Measurements from ENCODE around the gene NT5C2.
"Not testable (repeated sequence)": the region's sequence is repeated elsewhere in the genome, so short reads cannot be mapped to it uniquely, and the experiment has no call there.

Gene NT5C2

GRCh38 chr10:103193107-103193819, at the start of gene NT5C2:
NT5C2 (minus strand) TSS chr10:103193272; CDS start chr10:103174958, 18,314 bp downstream.
- DNase-seq: peak; percentile 71

GRCh38 chr10:103241262-103242011, 48.4 kb upstream of the NT5C2 start:
- no peak for DNase-seq

- no peak for DNase-seq
Observed at GRCh38 chr10:103238506-103239252, 45.6 kb upstream of the NT5C2 start.

GRCh38 chr10:103235775-103236174, 42.7 kb upstream of the NT5C2 start:
- no peak for DNase-seq

- DNase-seq: no peak
Observed at GRCh38 chr10:103232772-103233488, 39.9 kb upstream of the NT5C2 start.

GRCh38 chr10:103232131-103232673, 39.1 kb upstream of the NT5C2 start:
- no peak for DNase-seq

GRCh38 chr10:103231047-103231551, 38.0 kb upstream of the NT5C2 start:
- DNase-seq: no peak

GRCh38 chr10:103227416-103227815, 34.3 kb upstream of the NT5C2 start:
- DNase-seq: no peak

- no peak for DNase-seq
Observed at GRCh38 chr10:103225939-103226338, 32.9 kb upstream of the NT5C2 start.

- DNase-seq: not testable (repeated sequence)
Observed at GRCh38 chr10:103224721-103225120, 31.6 kb upstream of the NT5C2 start.

GRCh38 chr10:103224133-103224532, 31.1 kb upstream of the NT5C2 start:
- DNase-seq: no peak

- DNase-seq: not testable (repeated sequence)
Observed at GRCh38 chr10:103216362-103216761, 23.3 kb upstream of the NT5C2 start.

GRCh38 chr10:103215601-103216000, 22.5 kb upstream of the NT5C2 start:
- DNase-seq: no peak

GRCh38 chr10:103210262-103210661, 17.2 kb upstream of the NT5C2 start:
- DNase-seq: not testable (repeated sequence)

- DNase-seq: not testable (repeated sequence)
Observed at GRCh38 chr10:103207643-103208042, 14.6 kb upstream of the NT5C2 start.

GRCh38 chr10:103207141-103207540, 14.1 kb upstream of the NT5C2 start:
- no peak for DNase-seq

- DNase-seq: not testable (repeated sequence)
Observed at GRCh38 chr10:103206715-103207114, 13.6 kb upstream of the NT5C2 start.

GRCh38 chr10:103205401-103205800, 12.3 kb upstream of the NT5C2 start:
- DNase-seq: not testable (repeated sequence)

GRCh38 chr10:103204353-103205255, 11.5 kb upstream of the NT5C2 start:
- DNase-seq: no peak

- DNase-seq: no peak
Observed at GRCh38 chr10:103203466-103203865, 10.4 kb upstream of the NT5C2 start.

GRCh38 chr10:103202319-103202718, 9.2 kb upstream of the NT5C2 start:
- no peak for DNase-seq

Data from activated gamma-delta T cell treated with Interleukin-2 at 50 U/mL for 16 hours (primary cell).